KMS-11 (cell line): ENCODE measurements around the gene NELL1.

Source experiments
- H2AFZ ChIP-seq: fragments of 200-600 bp; sonication (generic); 2 replicates; pipeline ENCODE4 v1.6.1; 2016; ENCODE audit warnings: antibody characterized with exemption, mixed run types, low read depth
- H3K27ac ChIP-seq: fragments of 200-600 bp; sonication (generic); 2 replicates; pipeline ENCODE4 v1.6.1; 2016; ENCODE audit warnings: mild to moderate bottlenecking, mixed run types
- H3K27me3 ChIP-seq: fragments of 200-600 bp; sonication (generic); 2 replicates; pipeline ENCODE4 v1.6.1; 2017; ENCODE audit warnings: mild to moderate bottlenecking, low read depth, mixed run types, moderate library complexity; ENCODE audit not compliant: insufficient read depth
- H3K36me3 ChIP-seq: fragments of 200-600 bp; sonication (generic); 2 replicates; pipeline ENCODE4 v1.6.1; 2017; ENCODE audit warnings: mild to moderate bottlenecking, mixed run types; ENCODE audit not compliant: insufficient read depth
- H3K4me1 ChIP-seq: fragments of 200-600 bp; sonication (generic); 2 replicates; pipeline ENCODE4 v1.6.1; 2016; ENCODE audit warnings: mild to moderate bottlenecking, low read depth, mixed run types; ENCODE audit not compliant: poor library complexity, severe bottlenecking
- H3K4me2 ChIP-seq: fragments of 200-600 bp; sonication (generic); 2 replicates; pipeline ENCODE4 v1.7.0; 2016; ENCODE audit warnings: mild to moderate bottlenecking, mixed run types
- H3K4me3 ChIP-seq: fragments of 200-600 bp; sonication (generic); IDR thresholded peaks from 2 replicates; pipeline ENCODE4 v1.6.1; 2017; ENCODE audit warnings: low read depth, low read length, mixed read lengths; ENCODE audit not compliant: insufficient read depth
- H3K79me2 ChIP-seq: fragments of 200-600 bp; sonication (generic); 2 replicates; pipeline ENCODE4 v1.6.1; 2016; ENCODE audit warnings: low read depth, mixed run types; ENCODE audit not compliant: insufficient read depth
- H3K9ac ChIP-seq: fragments of 200-600 bp; sonication (generic); 2 replicates; pipeline ENCODE4 v1.6.1; 2016; ENCODE audit warnings: mild to moderate bottlenecking, mixed run types
- H4K20me1 ChIP-seq: fragments of 200-600 bp; sonication (generic); 2 replicates; pipeline ENCODE4 v1.6.1; 2016; ENCODE audit warnings: mild to moderate bottlenecking, mixed run types; ENCODE audit not compliant: insufficient read depth
- CTCF ChIP-seq: fragments of 200-600 bp; sonication (generic); conservative IDR thresholded peaks from 2 replicates; pipeline ENCODE4 v1.6.1; 2017; ENCODE audit warnings: low read depth, mild to moderate bottlenecking, antibody characterized with exemption, low read length, moderate library complexity, mixed read lengths

Gene NELL1

DNA sequence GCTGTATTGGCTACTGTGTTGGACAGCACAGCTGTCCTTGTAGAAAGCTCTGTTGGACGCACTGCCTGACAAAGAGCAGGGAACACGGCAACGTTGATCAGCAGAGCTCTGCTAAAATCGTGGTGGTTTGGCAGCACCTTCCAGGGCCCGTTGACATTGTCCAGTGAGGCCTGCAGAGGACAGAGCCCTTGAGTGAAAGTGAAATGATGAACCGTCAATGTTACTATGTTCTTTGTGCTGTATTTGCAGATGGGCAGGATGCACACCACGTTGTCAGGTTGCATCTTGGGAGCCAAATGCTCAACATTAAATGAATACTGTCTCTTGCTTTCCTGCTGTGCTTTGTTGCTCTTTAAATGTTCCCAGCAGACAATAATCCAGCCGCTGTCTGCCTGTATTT, 69.7 kb downstream of the NELL1 start:
- Histone ChIP-seq H3K27me3 (no peaks in the 10 kb centered on the region), H2AFZ (no peak overlapping the region), H3K4me3 (no peak overlapping the region), H3K4me1 (no peaks in the 10 kb centered on the region), H3K4me2 (no peak overlapping the region), H3K9ac (no peak overlapping the region), H3K79me2 (no peaks in the 10 kb centered on the region), H3K27ac (no peak overlapping the region), H3K36me3 (no peaks in the 10 kb centered on the region), H4K20me1 (no peaks in the 10 kb centered on the region)
- TF ChIP-seq CTCF, result no peak

GRCh38 chr11:20739577-20739976, 70.2 kb downstream of the NELL1 start:
- Histone ChIP-seq H4K20me1 (no peaks in the 10 kb centered on the region), H3K4me2 (no peak overlapping the region), H3K79me2 (no peaks in the 10 kb centered on the region), H2AFZ (no peak overlapping the region), H3K9ac (no peak overlapping the region), H3K27ac (no peak overlapping the region), H3K4me3 (no peak overlapping the region), H3K36me3 (no peaks in the 10 kb centered on the region), H3K4me1 (no peaks in the 10 kb centered on the region), H3K27me3 (no peaks in the 10 kb centered on the region)
- no peak for TF ChIP-seq CTCF

- no peak overlapping the region for H3K4me3 ChIP-seq
- H3K27ac ChIP-seq, result no peak overlapping the region
- H3K79me2 ChIP-seq, result no peaks in the 10 kb centered on the region
- H3K27me3 ChIP-seq, result no peaks in the 10 kb centered on the region
- no peak overlapping the region for H3K4me2 ChIP-seq
- no peak; the same call in 1 of the 2 replicates for TF ChIP-seq CTCF
- no peak overlapping the region for H3K9ac ChIP-seq
- no peaks in the 10 kb centered on the region for H4K20me1 ChIP-seq
- no peaks in the 10 kb centered on the region for H3K36me3 ChIP-seq
- no peaks in the 10 kb centered on the region for H3K4me1 ChIP-seq
- no peak overlapping the region for H2AFZ ChIP-seq
These were observed 85.5 kb downstream of the NELL1 start for GRCh38 chr11:20754933-20755332.

GRCh38 chr11:20759541-20759940, 90.2 kb downstream of the NELL1 start:
- Histone ChIP-seq H3K4me2 (no peak overlapping the region), H3K79me2 (no peaks in the 10 kb centered on the region), H3K36me3 (no peaks in the 10 kb centered on the region), H3K9ac (no peak overlapping the region), H3K4me1 (no peaks in the 10 kb centered on the region), H3K27ac (no peak overlapping the region), H3K27me3 (no peaks in the 10 kb centered on the region), H2AFZ (no peak overlapping the region), H4K20me1 (no peaks in the 10 kb centered on the region), H3K4me3 (no peak overlapping the region)
- TF ChIP-seq CTCF, result no peak
